HG03097 (cell line): ENCODE data around the gene BAG3.

Experiments
- ATAC-seq: cut with Tn5 transposase; IDR thresholded peaks from one replicate; pipeline ENCODE4 v1.9.1; 2021; ENCODE audit not compliant: unreplicated experiment, low FRiP score

Gene BAG3

DNA sequence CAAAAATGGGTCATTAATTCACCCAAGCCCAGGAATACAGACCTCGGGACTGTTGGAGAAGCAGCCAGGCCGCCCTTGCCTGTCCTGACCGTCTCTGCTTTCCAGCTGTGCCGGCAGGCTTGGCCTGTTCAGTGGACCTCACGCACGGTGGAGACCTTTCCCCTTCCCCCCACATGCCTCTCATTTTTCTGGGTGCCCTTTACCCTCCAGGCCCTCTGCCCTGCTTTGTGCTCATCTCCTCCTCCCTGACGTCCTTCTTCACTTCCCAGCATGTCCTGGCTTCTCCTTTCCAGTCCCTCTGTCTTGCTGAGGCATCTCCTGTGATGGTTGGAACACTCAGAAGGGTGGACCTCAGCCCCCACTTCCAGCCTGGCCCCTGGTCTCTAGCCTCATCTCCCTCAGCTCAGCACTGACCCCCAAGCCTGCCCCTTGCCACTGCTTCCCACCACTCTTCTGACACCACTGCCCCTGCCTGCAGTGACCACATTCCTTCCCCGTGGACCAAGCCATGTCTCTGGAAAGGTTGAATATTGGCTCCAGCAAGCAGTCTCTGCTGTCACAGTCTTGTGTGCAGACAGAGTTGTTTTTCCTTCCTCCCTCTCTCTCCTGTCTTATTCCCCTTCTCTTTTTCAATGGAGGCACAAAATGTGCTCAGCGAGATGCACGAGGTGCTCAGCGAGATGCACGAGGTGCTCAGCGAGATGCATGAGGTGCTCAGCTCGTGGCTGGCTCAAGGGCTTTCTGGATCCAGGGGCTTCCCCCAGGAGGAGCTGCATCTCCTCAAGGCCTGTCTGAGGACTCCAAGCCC is 14.9 kb downstream of the BAG3 start:
- no peak for ATAC-seq

DNA sequence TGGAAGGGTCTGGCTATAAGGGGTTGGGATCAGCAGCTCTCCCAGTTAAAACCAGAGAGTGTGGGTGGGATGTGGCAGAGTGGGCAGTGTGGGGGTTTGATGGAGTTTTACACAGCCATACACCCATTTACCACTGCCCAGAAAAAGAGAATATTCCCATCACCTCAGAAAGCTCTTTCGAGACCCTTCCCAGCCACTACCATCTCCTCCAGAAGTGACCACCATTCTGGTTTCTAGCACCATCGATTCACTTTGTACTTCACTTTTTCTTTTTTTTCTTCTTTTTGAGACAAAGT is 15.5 kb downstream of the BAG3 start:
- no peak for ATAC-seq

DNA sequence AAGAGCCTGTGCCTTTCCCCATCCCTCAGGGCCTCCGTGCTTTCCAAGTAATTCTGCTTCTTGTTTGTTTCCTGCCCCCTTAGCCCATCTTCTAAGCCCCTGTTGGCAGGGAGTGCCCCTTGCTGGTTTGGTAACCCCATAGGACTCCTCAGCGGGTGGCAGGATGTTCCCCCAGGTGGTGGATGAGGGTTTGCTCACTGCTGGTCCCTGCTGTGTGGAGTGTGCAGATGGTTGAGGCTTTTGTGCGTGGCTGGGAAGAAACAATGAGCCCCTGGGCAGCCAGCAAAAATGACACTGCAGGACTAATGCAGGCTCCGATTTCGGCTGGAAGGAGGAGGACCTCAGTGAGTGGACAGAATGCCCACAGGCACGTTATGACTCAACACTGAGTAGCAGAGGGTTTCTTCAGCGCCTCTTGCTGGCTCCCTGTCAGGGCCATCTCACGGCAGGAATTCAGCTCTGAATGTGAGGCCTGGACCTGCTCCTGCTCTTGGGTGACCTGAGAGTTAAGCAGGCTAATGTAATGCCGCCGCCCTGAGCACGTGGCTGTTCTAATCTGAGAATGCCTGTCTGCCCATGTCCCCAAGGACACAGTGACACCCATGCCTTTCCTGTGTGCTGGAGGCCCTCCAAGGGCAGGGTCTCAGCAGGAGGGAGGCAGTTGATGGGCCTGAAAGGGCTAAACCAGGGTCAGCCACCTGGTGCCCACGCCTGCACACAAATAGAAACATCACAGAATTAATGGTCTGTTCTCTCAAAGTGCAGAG is 16.6 kb downstream of the BAG3 start:
- ATAC-seq: no peak

DNA sequence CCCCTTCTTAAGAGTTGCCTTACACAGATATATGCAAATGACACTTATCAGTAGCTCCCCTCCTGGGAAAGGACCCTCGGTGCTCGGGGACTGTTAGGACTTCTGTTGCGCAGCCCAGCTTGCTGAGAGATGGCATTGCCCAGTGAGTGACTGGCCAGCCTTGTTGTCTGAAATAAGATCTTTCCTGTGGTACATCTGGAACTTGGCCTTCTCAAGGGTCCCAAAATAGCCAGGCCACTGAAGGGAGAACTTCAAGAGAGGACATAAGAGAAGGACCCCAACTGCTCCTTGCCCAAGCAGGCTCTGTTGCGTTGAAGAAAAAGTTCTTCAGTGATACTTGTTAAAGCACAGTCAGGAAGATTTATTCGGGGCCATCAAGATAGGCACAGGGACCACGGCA is 17.3 kb downstream of the BAG3 start:
- ATAC-seq: no peak

DNA sequence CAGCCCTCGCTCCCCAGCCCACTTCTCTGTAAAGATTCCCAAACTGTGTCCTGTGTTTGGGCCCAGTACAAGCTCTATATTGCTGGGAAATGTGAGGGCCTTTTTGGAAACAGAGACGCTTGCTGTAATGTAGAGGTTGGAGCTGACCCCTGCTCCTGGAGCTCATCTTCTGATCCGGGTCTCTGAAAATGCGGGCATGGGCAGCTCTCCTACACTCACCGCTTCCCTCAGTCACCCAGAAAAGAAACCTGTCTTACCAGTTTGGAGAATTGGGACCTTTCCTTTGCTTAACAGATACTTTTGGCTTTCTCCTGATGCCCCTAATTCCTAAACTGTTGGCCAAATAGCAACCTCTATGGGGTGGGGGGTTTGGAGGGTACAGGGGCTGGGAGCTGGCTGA is 18.2 kb downstream of the BAG3 start:
- no peak for ATAC-seq

DNA sequence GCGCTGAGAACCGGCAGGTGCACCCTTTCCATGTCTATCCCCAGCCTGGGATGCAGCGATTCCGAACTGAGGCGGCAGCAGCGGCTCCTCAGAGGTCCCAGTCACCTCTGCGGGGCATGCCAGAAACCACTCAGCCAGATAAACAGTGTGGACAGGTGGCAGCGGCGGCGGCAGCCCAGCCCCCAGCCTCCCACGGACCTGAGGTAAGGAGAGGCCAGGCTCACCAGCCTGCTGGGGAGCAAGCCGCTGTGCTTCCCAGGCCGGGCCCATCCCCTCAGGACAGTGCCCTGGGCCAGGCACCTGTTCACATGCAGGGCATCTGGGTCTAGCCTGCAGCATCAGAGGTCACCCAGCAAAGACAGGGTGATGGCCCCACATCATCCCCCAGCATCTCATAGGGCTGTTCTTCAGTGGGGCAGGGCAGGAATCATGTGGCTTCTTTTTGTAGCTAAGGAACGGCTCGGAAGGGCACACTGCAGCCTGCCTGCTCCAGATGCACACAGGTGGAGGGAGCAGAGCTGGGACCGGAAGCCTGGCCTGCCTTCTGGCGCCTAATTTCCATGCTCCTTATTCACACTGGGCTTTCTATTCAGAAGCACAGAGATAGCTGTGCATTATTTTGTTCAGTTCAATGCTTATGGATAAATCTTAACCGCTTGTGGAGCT is 18.9 kb downstream of the BAG3 start:
- ATAC-seq: no peak

DNA sequence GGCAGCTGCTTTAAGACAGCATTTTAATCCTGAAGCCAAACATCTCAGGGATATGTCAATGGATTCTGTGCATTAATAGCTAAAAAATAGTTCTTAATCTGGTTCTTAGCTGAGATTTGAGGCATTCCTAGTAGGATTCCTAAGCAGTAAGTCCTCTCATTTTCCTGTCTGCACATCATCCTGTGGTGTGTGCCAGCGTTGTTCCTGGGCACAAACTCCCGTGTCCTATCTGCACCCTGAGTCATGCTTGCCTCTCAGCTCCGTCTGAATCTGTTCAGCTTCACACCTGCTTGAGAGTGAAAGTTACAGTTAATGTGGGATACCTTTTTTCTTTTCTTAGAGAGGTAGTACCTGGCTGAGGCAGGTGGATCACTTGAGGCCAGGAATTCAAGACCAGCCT is 19.5 kb downstream of the BAG3 start:
- no peak for ATAC-seq

DNA sequence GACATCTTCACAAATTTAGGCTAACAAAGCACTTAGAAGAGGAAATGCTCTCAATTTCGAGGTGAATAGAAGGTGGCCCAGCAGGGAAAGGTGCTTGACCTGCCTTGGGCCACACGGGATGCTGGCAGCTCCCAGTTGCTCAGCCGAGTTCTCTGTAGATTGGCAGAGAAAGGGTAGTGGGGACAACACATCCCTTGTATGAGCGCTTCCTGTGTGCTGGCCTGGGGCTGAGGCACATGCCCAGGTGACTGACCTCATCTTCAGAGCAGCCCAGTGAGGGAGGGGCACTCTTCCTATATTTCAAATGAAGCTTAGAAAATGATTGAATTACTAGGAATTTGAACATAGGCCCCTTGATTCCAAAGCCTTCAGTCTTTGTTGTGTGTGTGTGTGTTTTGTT is 20.2 kb downstream of the BAG3 start:
- ATAC-seq: no peak

DNA sequence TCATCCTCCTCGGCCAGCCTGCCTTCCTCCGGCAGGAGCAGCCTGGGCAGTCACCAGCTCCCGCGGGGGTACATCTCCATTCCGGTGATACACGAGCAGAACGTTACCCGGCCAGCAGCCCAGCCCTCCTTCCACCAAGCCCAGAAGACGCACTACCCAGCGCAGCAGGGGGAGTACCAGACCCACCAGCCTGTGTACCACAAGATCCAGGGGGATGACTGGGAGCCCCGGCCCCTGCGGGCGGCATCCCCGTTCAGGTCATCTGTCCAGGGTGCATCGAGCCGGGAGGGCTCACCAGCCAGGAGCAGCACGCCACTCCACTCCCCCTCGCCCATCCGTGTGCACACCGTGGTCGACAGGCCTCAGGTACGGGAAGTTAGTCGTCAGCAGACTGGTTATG is 21.1 kb downstream of the BAG3 start:
- no peak for ATAC-seq

DNA sequence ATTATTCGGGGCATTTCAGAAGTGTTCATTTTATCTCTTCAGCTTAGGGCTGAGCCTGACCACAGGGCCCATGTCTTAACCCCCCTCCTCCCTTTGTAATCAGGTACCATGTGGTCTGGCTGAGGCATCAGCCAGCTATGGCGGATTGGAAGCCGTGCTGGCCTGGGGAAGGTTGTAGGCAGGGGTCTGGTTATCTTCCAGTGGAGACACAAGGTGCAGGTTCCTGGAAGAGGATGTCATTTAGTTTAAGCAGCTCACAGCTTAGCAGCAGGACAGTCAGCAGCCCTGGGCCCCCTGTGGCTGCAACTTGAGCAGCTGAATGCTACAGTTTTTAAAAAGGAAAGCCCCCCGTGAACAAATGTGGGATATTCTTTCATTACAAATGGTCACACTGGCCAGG is 22.1 kb downstream of the BAG3 start:
- ATAC-seq: no peak

DNA sequence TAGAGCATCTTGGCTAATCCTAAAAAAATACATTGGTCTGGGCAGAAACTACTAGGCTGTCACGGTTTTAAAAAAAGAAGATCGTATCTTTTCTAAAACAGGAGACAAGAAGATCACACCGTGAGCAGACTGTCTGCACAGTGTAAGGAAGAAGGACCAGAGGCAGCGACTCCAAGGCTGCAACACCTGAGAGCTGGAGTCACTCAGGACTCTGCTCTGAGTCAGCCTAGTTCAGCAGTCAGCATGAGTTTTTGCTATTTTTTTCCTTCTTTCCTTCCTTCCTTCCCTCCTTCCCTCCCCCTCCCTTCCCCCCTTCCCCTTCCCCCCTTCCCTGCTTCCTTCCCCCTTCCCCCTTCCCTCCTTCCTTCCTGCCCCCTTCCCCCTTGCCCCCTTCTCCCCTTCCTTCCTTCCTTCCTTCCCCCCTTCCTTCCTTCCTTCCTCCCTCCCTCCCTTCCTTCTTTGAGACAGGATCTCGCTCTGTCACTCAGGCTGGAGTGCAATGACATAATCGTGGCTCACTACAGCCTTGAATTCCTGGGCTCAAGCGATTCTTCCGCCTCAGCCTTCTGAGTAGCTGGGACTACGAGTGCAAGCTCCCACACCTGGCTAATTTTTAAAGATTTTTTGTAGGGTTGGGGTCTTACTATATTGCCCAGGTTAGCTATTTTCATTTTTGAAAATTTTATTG is 24.4 kb downstream of the BAG3 start:
- ATAC-seq: no peak

DNA sequence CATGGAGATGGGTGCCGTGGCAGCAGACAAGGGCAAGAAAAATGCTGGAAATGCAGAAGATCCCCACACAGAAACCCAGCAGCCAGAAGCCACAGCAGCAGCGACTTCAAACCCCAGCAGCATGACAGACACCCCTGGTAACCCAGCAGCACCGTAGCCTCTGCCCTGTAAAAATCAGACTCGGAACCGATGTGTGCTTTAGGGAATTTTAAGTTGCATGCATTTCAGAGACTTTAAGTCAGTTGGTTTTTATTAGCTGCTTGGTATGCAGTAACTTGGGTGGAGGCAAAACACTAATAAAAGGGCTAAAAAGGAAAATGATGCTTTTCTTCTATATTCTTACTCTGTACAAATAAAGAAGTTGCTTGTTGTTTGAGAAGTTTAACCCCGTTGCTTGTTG is 25.9 kb downstream of the BAG3 start:
- no peak for ATAC-seq

DNA sequence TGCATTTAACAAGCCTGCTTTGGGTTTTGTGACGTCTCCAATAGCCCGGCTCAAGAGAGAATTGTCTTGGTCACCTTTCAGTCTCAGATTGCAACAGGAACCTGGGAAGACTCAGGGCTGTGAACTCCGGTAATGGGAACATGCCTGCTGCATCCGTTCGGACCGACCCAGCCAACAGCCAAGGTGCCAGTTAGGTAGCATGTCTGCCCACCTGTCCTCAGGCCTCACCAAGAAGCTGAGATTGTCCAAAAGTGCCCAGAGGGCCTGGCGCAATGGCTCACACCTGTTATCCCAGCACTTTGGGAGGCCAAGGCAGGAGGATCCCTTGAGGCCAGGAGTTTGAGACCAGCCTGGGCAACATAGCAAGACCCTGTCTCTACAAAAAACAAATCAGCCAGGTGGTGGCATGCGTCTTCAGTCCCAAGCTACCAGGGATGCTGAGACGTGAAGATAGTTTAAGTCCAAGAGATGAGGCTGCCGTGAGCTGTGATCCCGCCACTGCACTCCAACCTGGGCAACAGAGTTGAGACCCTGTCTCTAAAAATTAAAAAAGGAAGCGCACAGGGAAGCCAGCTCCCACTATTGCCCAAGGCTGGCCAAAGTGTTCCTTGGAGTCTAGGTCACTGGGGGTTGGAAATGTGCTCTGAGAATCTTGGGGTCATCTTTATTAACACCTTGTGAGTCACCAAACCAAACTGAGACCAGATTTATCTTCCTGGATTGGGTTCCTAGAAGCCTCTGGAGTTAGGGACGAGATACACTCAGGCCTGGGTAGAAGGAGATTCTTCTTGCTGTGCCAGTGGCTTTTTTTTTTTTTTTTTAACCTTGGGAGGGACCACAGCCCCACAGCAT is 26.9 kb downstream of the BAG3 start:
- ATAC-seq: no peak

DNA sequence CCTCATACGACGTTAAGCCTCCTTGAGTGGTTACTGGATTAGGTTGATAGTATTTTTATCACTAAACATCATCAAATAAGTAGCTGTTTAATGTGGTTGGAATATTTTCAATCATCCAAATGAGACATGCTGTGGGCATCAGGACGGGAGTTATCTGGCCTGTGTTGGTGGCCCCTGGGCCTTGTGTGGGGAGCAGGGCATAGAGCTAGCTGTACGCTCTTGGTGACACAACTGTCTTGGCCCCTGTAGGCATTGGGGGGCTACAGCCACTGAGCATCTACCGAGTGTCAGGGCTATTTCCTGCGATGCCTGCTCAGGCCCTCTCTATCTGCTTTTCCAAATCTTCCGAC is 28.3 kb downstream of the BAG3 start:
- ATAC-seq: no peak

DNA sequence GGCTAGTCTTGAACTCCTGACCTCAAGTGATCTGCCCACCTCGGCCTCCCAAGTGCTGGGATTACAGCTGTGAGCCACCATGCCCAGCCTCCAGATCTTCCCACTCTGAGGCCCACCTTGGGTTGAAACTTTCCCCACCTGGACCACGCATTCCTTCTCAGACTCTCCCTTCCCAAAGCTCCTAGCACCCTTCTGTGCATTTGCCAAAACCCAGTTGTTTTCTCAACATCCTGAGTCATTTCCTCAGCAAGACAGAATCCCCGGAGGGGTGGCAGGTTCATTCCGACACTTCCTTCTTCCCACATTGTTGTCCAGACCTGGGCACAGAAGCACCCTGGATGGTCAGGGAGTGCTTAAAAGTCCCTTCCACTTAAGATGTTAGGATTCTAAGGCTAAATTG is 28.9 kb downstream of the BAG3 start:
- ATAC-seq: no peak

DNA sequence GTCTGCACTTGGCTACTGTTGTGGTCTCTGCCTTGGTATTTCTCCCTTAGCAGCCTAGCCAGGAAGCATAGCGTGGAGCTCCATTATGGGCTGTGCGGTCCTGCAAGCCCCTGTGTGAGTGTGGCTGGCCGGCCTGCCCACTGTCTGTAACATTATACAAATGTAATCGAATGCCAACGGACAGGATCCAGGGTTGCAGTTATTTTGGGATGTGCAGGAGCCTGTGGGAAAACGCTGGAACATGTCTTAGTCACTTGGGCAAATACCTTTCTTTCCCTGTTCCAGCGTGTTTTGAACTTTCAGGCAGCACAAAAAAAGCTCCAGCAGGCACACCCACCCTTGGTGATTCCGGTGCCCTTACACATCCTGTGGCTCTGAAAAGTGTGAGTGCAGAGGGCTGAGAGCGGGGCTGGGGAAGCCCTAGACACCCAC is 29.5 kb downstream of the BAG3 start:
- no peak for ATAC-seq

DNA sequence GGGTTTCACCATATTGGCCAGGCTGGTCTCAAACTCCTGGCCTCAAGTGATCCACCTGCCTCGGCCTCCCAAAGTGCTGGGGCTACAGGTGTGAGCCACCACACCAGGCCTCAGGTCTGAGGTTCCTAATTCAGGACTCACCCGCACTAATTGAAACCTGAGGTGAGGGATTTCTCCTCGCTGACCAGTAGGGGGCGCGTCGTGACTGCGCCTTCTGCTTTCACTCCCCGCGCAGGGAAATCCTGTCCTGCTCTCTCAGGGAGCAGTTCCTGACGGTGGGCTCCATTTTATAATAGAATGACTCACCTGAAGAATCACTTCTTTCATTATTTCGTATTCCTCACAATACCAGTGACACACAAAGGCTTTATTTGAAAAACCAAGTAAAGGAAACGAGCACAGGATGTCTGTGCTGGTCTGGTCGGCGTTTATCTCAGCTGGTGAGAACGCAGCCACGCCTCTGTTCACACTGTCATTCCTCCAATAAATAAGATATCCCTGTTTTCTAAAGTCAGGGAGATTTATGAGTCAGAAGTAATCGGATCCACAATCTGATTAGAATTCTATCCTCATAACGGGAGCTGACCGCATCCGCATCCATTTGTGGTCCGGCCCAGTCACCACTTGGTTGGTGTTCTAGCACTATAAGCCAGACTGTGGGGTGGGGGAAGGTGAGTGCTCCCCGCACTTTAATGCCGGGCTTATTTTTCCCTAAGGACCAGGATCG is 35.4 kb downstream of the BAG3 start:
- ATAC-seq: peak; percentile 68

DNA sequence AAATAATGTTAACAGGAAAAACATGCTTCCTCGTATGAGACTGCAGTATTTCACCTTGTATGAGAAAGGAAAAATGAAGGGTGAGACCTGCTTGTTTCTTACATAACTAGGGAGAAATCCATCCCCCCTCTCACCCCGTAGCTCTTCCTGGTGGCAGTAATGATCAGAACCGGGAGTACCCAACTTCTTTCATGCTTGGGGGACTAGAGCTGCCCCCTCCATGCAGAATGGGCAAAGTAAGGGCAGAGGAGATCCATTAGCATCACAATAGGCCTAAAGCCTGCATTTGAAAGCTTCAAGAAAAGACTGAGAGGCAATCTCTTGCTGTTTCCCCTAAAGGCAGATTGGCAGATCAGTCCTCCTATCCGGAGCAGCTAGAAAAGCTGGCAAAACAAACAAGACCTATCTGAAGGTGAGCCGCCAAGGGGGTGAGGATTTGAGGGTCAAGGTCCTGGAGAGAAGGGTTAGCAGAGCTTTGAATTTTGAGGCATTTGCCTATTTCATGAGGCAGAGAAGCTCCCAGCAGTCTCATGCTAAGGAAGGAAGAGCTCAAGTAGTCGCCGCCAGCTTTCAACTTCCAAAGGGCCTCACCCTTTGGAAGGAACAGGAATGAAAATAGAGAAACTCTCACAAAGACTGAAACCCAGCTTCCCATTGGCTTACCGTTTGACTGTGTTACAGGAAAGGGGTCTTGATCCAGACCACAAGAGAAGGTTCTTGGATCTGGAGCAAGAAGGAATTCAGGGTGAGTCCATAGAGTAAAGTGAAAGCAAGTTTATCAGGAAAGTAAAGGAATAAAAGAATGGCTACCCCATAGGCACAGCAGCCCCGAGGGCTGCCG is 36.2 kb downstream of the BAG3 start:
- ATAC-seq: no peak

DNA sequence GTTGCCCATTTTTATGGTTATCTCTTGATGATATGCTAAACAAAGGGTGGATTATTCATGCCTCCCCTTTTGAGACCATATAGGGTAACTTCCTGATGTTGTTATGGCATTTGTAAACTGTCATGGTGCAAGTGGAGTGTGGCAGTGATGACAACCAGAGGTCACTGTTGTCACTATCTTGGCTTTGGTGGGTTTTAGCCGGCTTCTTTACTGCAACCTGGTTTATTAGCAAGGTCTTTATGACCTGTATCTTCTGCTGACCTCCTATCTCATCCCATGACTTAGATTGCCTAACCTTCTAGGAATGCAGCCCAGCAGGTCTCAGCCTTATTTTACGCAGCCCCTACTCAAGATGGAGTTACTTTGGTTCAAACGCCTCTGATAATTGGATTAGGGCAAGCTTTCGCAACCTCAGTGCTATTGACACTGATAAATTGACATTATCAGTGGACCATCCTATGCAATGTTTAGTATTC is 36.9 kb downstream of the BAG3 start:
- ATAC-seq: no peak
